ENCODE measurements around the gene KCNT2. TPM values are rescaled to one million over a fixed set of nuclear protein-coding genes. Genes with fewer than 3 reads are reported as not detected.

Gene KCNT2
- total RNA-seq, 3 donors from 2014 or later, result 2.6 to 3.7 (median 3.0) TPM

DNA sequence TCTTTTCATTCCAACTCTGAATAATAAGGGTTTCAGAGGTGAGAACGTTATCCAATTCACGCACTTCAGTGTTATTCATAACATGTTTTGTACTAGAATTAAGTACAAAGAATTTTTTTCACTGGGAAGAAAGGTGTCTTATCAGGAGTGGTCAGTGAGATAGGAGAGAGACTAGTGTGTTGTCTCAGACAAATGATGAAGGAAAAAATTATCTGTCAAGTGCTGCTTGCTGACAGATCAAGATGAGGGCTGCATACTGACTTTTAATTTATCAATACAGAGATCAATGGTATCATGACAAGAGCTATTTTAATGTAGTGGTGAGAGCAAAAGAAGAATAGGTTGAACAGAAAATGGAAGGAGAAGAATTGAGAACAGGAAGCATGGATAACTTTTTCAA lies 402.4 kb downstream of the KCNT2 start:
- H3K36me3 ChIP-seq, result no peaks in the 10 kb centered on the region
- no peaks in the 10 kb centered on the region for H3K27me3 ChIP-seq
- no peak for DNase-seq (ENCODE audit: low spot score in 2 of 2)
- no peaks in the 10 kb centered on the region for H3K4me1 ChIP-seq
- H3K27ac ChIP-seq, result no peak overlapping the region
- no peaks in the 10 kb centered on the region for H3K9me3 ChIP-seq
- TF ChIP-seq POLR2AphosphoS5 (IDR thresholded peaks at IDR 0.05) (no peak), POLR2A (IDR thresholded peaks at IDR 0.05) (no peak)
- TF ChIP-seq, protein P1, sequence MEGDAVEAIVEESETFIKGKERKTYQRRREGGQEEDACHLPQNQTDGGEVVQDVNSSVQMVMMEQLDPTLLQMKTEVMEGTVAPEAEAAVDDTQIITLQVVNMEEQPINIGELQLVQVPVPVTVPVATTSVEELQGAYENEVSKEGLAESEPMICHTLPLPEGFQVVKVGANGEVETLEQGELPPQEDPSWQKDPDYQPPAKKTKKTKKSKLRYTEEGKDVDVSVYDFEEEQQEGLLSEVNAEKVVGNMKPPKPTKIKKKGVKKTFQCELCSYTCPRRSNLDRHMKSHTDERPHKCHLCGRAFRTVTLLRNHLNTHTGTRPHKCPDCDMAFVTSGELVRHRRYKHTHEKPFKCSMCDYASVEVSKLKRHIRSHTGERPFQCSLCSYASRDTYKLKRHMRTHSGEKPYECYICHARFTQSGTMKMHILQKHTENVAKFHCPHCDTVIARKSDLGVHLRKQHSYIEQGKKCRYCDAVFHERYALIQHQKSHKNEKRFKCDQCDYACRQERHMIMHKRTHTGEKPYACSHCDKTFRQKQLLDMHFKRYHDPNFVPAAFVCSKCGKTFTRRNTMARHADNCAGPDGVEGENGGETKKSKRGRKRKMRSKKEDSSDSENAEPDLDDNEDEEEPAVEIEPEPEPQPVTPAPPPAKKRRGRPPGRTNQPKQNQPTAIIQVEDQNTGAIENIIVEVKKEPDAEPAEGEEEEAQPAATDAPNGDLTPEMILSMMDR (IDR thresholded peaks at IDR 0.05), result no peak
- intact Hi-C loops (cut with DNase I; ENCODE audit: low total_unique reads), result no loop called here
- no peak overlapping the region for H3K4me3 ChIP-seq

- no peak overlapping the region for H3K27ac ChIP-seq
- no peaks in the 10 kb centered on the region for H3K36me3 ChIP-seq
- H3K4me3 ChIP-seq, result no peak overlapping the region
- no peaks in the 10 kb centered on the region for H3K9me3 ChIP-seq
- intact Hi-C loops (cut with DNase I; ENCODE audit: low total_unique reads), result no loop called here
- TF ChIP-seq, protein P1 (IDR thresholded peaks at IDR 0.05), result no peak
- TF ChIP-seq POLR2AphosphoS5 (IDR thresholded peaks at IDR 0.05), result no peak
- TF ChIP-seq POLR2A (IDR thresholded peaks at IDR 0.05), result no peak
- H3K27me3 ChIP-seq, result no peaks in the 10 kb centered on the region
- DNase-seq (ENCODE audit: low spot score in 2 of 2), result no peak
- H3K4me1 ChIP-seq, result no peaks in the 10 kb centered on the region
Measured at GRCh38 chr1:196196486-196196885, 411.8 kb downstream of the KCNT2 start.

DNA sequence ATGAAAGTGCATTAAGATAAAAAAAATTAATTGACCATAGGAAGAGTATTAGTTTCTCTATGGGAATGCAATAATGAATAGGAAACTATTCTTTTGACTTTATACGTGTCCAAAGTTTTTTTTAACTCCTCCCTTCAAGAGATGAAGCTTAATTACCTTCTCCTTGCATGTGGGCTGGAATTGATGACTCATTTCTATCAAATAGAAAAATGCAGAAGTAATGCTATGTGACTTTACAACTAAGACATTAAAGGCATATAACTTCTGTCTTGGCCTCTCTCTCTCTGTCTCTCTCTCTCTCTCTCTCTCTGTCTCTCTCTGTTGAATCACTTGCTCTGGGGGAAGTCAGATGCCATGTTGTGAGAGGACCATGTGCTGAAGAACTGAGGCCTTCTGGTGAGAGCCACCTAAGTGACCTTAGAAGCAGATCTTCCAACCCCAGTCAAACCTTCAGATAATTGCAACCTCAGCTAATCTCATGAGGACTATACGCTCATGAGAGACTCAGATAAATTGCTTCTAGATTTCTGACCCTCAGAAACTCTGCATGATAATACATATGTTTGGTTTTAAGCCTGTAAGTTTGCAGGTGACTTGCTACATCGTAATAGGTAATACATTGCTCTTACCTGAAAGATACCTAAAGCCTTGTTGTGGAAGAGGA lies 414.2 kb downstream of the KCNT2 start:
- no peak overlapping the region for H3K27ac ChIP-seq
- H3K27me3 ChIP-seq, result no peaks in the 10 kb centered on the region
- intact Hi-C loops (cut with DNase I; ENCODE audit: low total_unique reads), result no loop called here
- H3K4me1 ChIP-seq, result no peaks in the 10 kb centered on the region
- no peaks in the 10 kb centered on the region for H3K9me3 ChIP-seq
- no peak overlapping the region for H3K4me3 ChIP-seq
- TF ChIP-seq POLR2AphosphoS5 (IDR thresholded peaks at IDR 0.05) (no peak), POLR2A (IDR thresholded peaks at IDR 0.05) (no peak)
- TF ChIP-seq, protein P1 (IDR thresholded peaks at IDR 0.05), result no peak
- no peaks in the 10 kb centered on the region for H3K36me3 ChIP-seq
- DNase-seq (ENCODE audit: low spot score in 2 of 2), result no peak

DNA sequence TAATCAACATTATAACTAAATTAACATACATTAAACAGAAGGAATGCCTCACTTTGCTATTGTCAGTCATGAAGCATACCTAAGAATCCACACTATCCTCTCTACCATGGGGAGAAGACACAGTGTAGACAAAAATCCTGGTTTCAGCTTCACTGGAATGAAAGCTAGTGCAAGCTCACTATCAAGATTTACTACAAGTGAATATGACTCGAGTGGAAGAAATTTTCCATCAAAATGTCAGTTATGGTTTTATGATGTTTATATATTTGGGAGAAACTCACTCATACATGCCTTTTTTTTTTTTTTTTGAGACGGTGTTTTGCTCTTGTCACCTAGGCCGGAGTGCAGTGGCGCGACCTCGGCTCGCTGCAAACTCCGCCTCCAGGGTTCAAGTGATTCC lies 424.3 kb downstream of the KCNT2 start:
- Histone ChIP-seq H3K36me3 (no peaks in the 10 kb centered on the region), H3K4me1 (no peaks in the 10 kb centered on the region), H3K9me3 (no peaks in the 10 kb centered on the region), H3K27ac (no peak overlapping the region), H3K4me3 (no peak overlapping the region), H3K27me3 (no peaks in the 10 kb centered on the region)
- intact Hi-C loops (cut with DNase I; ENCODE audit: low total_unique reads), result no loop called here
- TF ChIP-seq, protein P1 (IDR thresholded peaks at IDR 0.05), result no peak
- TF ChIP-seq POLR2AphosphoS5 (IDR thresholded peaks at IDR 0.05), result no peak
- no peak for TF ChIP-seq POLR2A (IDR thresholded peaks at IDR 0.05)
- DNase-seq (ENCODE audit: low spot score in 2 of 2), result no peak

- Histone ChIP-seq H3K4me3 (no peak overlapping the region), H3K27me3 (no peaks in the 10 kb centered on the region), H3K27ac (no peak overlapping the region), H3K4me1 (no peaks in the 10 kb centered on the region), H3K9me3 (no peaks in the 10 kb centered on the region), H3K36me3 (no peaks in the 10 kb centered on the region)
- no peak for TF ChIP-seq POLR2A (IDR thresholded peaks at IDR 0.05)
- no peak for TF ChIP-seq POLR2AphosphoS5 (IDR thresholded peaks at IDR 0.05)
- TF ChIP-seq, protein P1 (IDR thresholded peaks at IDR 0.05), result no peak
- intact Hi-C loops (cut with DNase I; ENCODE audit: low total_unique reads), result no loop called here
- DNase-seq (ENCODE audit: low spot score in 2 of 2), result no peak
Measured at GRCh38 chr1:196181594-196181878, 426.7 kb downstream of the KCNT2 start.
